GM20431 (cell line): ENCODE results near the gene DUSP7.

ENCODE experiments used
- in situ Hi-C: fragments of 300-500 bp; cut with MseI, MboI; formaldehyde crosslinking; loops from one replicate; pipeline ENCODE4 v1.15.0; 2020; ENCODE audit warnings: low sequenced_read_pairs; ENCODE audit not compliant: unreplicated experiment

Gene DUSP7

GRCh38 chr3:52069135-52069534, 12.8 kb upstream of the DUSP7 start:
- in situ Hi-C loops: no loop called here

- in situ Hi-C loops: no loop called here
Observed at GRCh38 chr3:52068730-52069129, 12.4 kb upstream of the DUSP7 start.

GRCh38 chr3:52068055-52068571, 11.7 kb upstream of the DUSP7 start:
- in situ Hi-C loops: no loop called here

GRCh38 chr3:52067526-52067925, 11.2 kb upstream of the DUSP7 start:
- in situ Hi-C loops: no loop called here

- in situ Hi-C loops: no loop called here
Observed at GRCh38 chr3:52067046-52067445, 10.7 kb upstream of the DUSP7 start.

- in situ Hi-C loops: no loop called here
Observed at GRCh38 chr3:52065264-52065756, 8.9 kb upstream of the DUSP7 start.

GRCh38 chr3:52064561-52064960, 8.2 kb upstream of the DUSP7 start:
- in situ Hi-C loops: no loop called here

GRCh38 chr3:52063026-52063723, 6.8 kb upstream of the DUSP7 start:
- in situ Hi-C loops: no loop called here

- in situ Hi-C loops: no loop called here
Observed at GRCh38 chr3:52062505-52062904, 6.1 kb upstream of the DUSP7 start.

- in situ Hi-C loops: no loop called here
Observed at GRCh38 chr3:52061121-52061910, 4.9 kb upstream of the DUSP7 start.

GRCh38 chr3:52059781-52060180, 3.4 kb upstream of the DUSP7 start:
- in situ Hi-C loops: no loop called here

- in situ Hi-C loops: no loop called here
Observed at GRCh38 chr3:52057812-52058495, 1.6 kb upstream of the DUSP7 start.

GRCh38 chr3:52056968-52057811, 819 bp upstream of the DUSP7 start:
- in situ Hi-C loops: no loop called here

GRCh38 chr3:52055537-52056351, 627 bp downstream of the DUSP7 start:
- in situ Hi-C loops: no loop called here

GRCh38 chr3:52054661-52055511, 1.5 kb downstream of the DUSP7 start:
- in situ Hi-C loops: no loop called here

GRCh38 chr3:52053307-52054304, 2.8 kb downstream of the DUSP7 start:
- in situ Hi-C loops: no loop called here

GRCh38 chr3:52052831-52053306, 3.5 kb downstream of the DUSP7 start:
- in situ Hi-C loops: no loop called here
